H9 (cell line): ENCODE data around the gene OTUB1. TPM values are rescaled to one million over a fixed set of nuclear protein-coding genes. Genes with fewer than 3 reads are reported as not detected.

Source experiments
- DNase-seq: peaks from one replicate; pipeline ENCODE4 v3.0.0-alpha.2; 2017
- H2AFZ ChIP-seq: one replicate; pipeline ENCODE4 v1.6.1; 2013; ENCODE audit warnings: mild to moderate bottlenecking, low read length, control low read depth, moderate library complexity
- H2AK5ac ChIP-seq: 2 replicates; pipeline ENCODE4 v1.6.1; 2013; ENCODE audit warnings: low read length, control low read depth, mixed read lengths; ENCODE audit not compliant: insufficient read length
- H2BK120ac ChIP-seq: one replicate; pipeline ENCODE4 v1.6.1; 2013; ENCODE audit warnings: low read depth, mild to moderate bottlenecking, low read length, control low read depth, inconsistent platforms; ENCODE audit not compliant: poor library complexity, severe bottlenecking
- H2BK12ac ChIP-seq: 2 replicates; pipeline ENCODE4 v1.6.1; 2013; ENCODE audit warnings: low read length, control low read depth, mixed read lengths, low read depth; ENCODE audit not compliant: insufficient read length
- H2BK15ac ChIP-seq: 2 replicates; pipeline ENCODE4 v1.6.1; 2013; ENCODE audit warnings: low read depth, low read length, control low read depth
- H2BK20ac ChIP-seq: one replicate; pipeline ENCODE4 v1.6.1; 2013; ENCODE audit warnings: low read depth, mild to moderate bottlenecking, low read length, control low read depth, inconsistent platforms; ENCODE audit not compliant: poor library complexity, severe bottlenecking
- H2BK5ac ChIP-seq: 2 replicates; pipeline ENCODE4 v1.6.1; 2013; ENCODE audit warnings: low read length, control low read depth, mixed read lengths; ENCODE audit not compliant: insufficient read length
- H3K14ac ChIP-seq: 2 replicates; pipeline ENCODE4 v1.6.1; 2013; ENCODE audit warnings: low read length, control low read depth; ENCODE audit not compliant: insufficient read depth
- H3K18ac ChIP-seq: 2 replicates; pipeline ENCODE4 v1.6.1; 2013; ENCODE audit warnings: low read depth, mild to moderate bottlenecking, mixed read lengths, low read length, control low read depth; ENCODE audit not compliant: insufficient read length
- H3K23ac ChIP-seq: 2 replicates; pipeline ENCODE4 v1.6.1; 2013; ENCODE audit warnings: low read length, control low read depth, mixed read lengths, low read depth; ENCODE audit not compliant: insufficient read length
- H3K23me2 ChIP-seq: 2 replicates; pipeline ENCODE4 v1.6.1; 2013; ENCODE audit warnings: low read depth, mild to moderate bottlenecking, mixed read lengths, low read length, control low read depth; ENCODE audit not compliant: insufficient read length, poor library complexity, severe bottlenecking
- H3K27ac ChIP-seq: 2 replicates; pipeline ENCODE4 v1.5.1; 2013; ENCODE audit warnings: low read length, control low read depth, mixed read lengths, low read depth; ENCODE audit not compliant: insufficient read length
- H3K27me3 ChIP-seq: 2 replicates; pipeline ENCODE4 v1.6.1; 2013; ENCODE audit warnings: low read length, control low read depth, inconsistent platforms; ENCODE audit not compliant: insufficient read depth
- H3K4ac ChIP-seq: 2 replicates; pipeline ENCODE4 v1.6.1; 2013; ENCODE audit warnings: low read depth, mild to moderate bottlenecking, control low read depth, inconsistent platforms, low read length, moderate library complexity
- H3K4me1 ChIP-seq: 2 replicates; pipeline ENCODE4 v1.6.1; 2013; ENCODE audit warnings: low read length, control low read depth, inconsistent platforms; ENCODE audit not compliant: insufficient read depth
- H3K4me2 ChIP-seq: 2 replicates; pipeline ENCODE4 v1.6.1; 2013; ENCODE audit warnings: low read length, control low read depth, mixed read lengths; ENCODE audit not compliant: insufficient read length, insufficient read depth
- H3K56ac ChIP-seq: 2 replicates; pipeline ENCODE4 v1.6.1; 2013; ENCODE audit warnings: low read depth, mild to moderate bottlenecking, mixed read lengths, low read length, control low read depth; ENCODE audit not compliant: insufficient read length
- H3K79me1 ChIP-seq: 2 replicates; pipeline ENCODE4 v1.6.1; 2013; ENCODE audit warnings: low read depth, mild to moderate bottlenecking, moderate library complexity, low read length, control low read depth, inconsistent platforms; ENCODE audit not compliant: insufficient read depth, poor library complexity, severe bottlenecking
- H3K79me2 ChIP-seq: 2 replicates; pipeline ENCODE4 v1.6.1; 2013; ENCODE audit warnings: low read length, control low read depth, inconsistent platforms; ENCODE audit not compliant: insufficient read depth
- H3K9ac ChIP-seq: 2 replicates; pipeline ENCODE4 v1.6.1; 2013; ENCODE audit warnings: low read length, control low read depth, mixed read lengths; ENCODE audit not compliant: insufficient read length; ENCODE audit errors: extremely low read depth
- H3K9me3 ChIP-seq: one replicate; pipeline ENCODE4 v1.6.1; 2013; ENCODE audit warnings: low read depth, low read length, inconsistent platforms; ENCODE audit not compliant: control insufficient read depth
- H3T11ph ChIP-seq: one replicate; pipeline ENCODE4 v1.6.1; 2013; ENCODE audit warnings: mild to moderate bottlenecking, low read length, control low read depth, inconsistent platforms
- H4K20me1 ChIP-seq: one replicate; pipeline ENCODE4 v1.6.1; 2013; ENCODE audit not compliant: control insufficient read depth, insufficient read length, insufficient read depth
- H4K5ac ChIP-seq: 2 replicates; pipeline ENCODE4 v1.6.1; 2013; ENCODE audit warnings: low read depth, mild to moderate bottlenecking, mixed read lengths, low read length, control low read depth; ENCODE audit not compliant: insufficient read length
- H4K8ac ChIP-seq: replicated peaks from 2 replicates; pipeline ENCODE4 v1.6.1; 2013; ENCODE audit warnings: low read length, control low read depth, mixed read lengths, low read depth; ENCODE audit not compliant: insufficient read length
- H4K91ac ChIP-seq: 2 replicates; pipeline ENCODE4 v1.6.1; 2013; ENCODE audit warnings: low read depth, mild to moderate bottlenecking, moderate library complexity, mixed read lengths, low read length, control low read depth; ENCODE audit not compliant: insufficient read length
- H3K27ac Mint-ChIP-seq, 3 experiments: 2 replicates in 2 of 3; 3 replicates in 1 of 3; pipeline ENCODE4 v1.8.0; 2020 to 2021; ENCODE audit warnings: mixed read lengths in 3 of 3, mild to moderate bottlenecking in 1 of 3, moderate library complexity in 1 of 3
- H3K27me3 Mint-ChIP-seq: 2 replicates; pipeline ENCODE4 v1.8.0; 2021; ENCODE audit warnings: low read depth, mild to moderate bottlenecking, moderate library complexity, mixed read lengths
- H3K36me3 Mint-ChIP-seq, 3 experiments: 2 replicates in 2 of 3; 3 replicates in 1 of 3; pipeline ENCODE4 v1.8.0; 2020 to 2021; ENCODE audit warnings: low read depth in 3 of 3, mixed read lengths in 3 of 3; ENCODE audit not compliant: insufficient read depth in 1 of 3
- H3K4me1 Mint-ChIP-seq, 2 experiments: 2 replicates each; pipeline ENCODE4 v1.8.0; 2020; ENCODE audit warnings: mixed read lengths in 2 of 2
- H3K4me3 Mint-ChIP-seq, 2 experiments: 2 replicates in 1 of 2; 3 replicates in 1 of 2; pipeline ENCODE4 v1.8.0; 2020 to 2021; ENCODE audit warnings: mild to moderate bottlenecking in 2 of 2, mixed read lengths in 2 of 2, moderate library complexity in 1 of 2
- H3K9me3 Mint-ChIP-seq, 2 experiments: 2 replicates in 1 of 2; 3 replicates in 1 of 2; pipeline ENCODE4 v1.8.0; 2020; ENCODE audit warnings: mild to moderate bottlenecking in 2 of 2, mixed read lengths in 2 of 2, moderate library complexity in 1 of 2
- WGBS: extraction: QIAGEN DNeasy Blood & Tissue Kit; methylation state at CpG from one replicate; pipeline ENCODE4 v1.1.7; 2013; ENCODE audit warnings: missing lambda C conversion rate, low lambda C conversion rate, mixed read lengths; ENCODE audit not compliant: insufficient read length; ENCODE audit errors: extremely low coverage; 5-methylcytosine and 5-hydroxymethylcytosine counted together
- total RNA-seq: library from RNA; stranded (reverse); gene quantifications from 2 replicates; pipeline ENCODE4 v1.2.1, GENCODE V29; 2021
- TF ChIP-seq, protein P1 (sequence below): fragments of 200-600 bp; sonication (generic); conservative IDR thresholded peaks from 3 replicates; pipeline ENCODE4 v1.8.0; 2021; ENCODE audit warnings: antibody characterized with exemption, mild to moderate bottlenecking

Gene OTUB1
- total RNA-seq, 1 experiment from 2014 or later = 114 TPM

DNA sequence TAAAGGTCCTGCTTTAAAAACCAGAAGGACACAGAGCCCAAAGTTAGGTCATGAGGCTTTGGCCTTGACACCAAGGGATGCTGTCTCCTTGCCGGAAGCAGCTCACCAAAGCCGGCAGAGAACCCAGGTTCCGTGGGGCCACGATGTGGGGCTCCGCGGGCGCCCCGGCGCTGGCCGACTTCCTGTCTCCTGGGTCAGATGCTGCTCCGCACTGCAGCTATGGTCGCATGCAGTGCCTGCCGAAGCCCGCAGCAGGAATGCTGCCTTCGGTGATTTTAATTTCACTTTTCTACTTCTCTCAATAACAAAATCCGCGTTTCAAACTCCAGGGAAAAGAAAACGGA, 454 bp upstream of the OTUB1 start:
- no peak overlapping the region for H2AFZ ChIP-seq
- peaks cover 15 to 17% of the 10 kb centered on the region in 2 experiments for H3K4me1 Mint-ChIP-seq

More for the DNA sequence above, 454 bp upstream of the OTUB1 start:
- Histone ChIP-seq H2BK20ac (no peak overlapping the region), H3K4me2 (peak overlapping the region; percentile 62), H3K79me1 (peaks cover 21% of the 10 kb centered on the region), H3K9me3 (no peaks in the 10 kb centered on the region), H3K4ac (no peak overlapping the region), H3K56ac (no peak overlapping the region), H3K14ac (peak overlapping the region; percentile 55; the same call in 1 of the 2 replicates), H2BK5ac (no peak overlapping the region), H3K4me1 (peaks cover 7% of the 10 kb centered on the region; the same call in 1 of the 2 replicates), H3K23me2 (peaks cover 17% of the 10 kb centered on the region), H3K9ac (no peak overlapping the region), H3T11ph (no peak overlapping the region), H2AK5ac (no peak overlapping the region), H2BK12ac (no peak overlapping the region), H3K27ac (peak overlapping the region; percentile 8), H4K20me1 (no peaks in the 10 kb centered on the region), H3K18ac (no peak overlapping the region), H4K91ac (no peak overlapping the region), H4K5ac (no peak overlapping the region), H4K8ac (no peak overlapping the region), H3K23ac (no peak overlapping the region), H3K27me3 (no peaks in the 10 kb centered on the region), H2BK120ac (no peak overlapping the region), H3K79me2 (peaks cover 9% of the 10 kb centered on the region; the same call in 1 of the 2 replicates), H2BK15ac (no peak overlapping the region)
- WGBS = no CpG with 5 or more reads among the region's 18 CpGs
- no peak for DNase-seq
- TF ChIP-seq, protein P1, sequence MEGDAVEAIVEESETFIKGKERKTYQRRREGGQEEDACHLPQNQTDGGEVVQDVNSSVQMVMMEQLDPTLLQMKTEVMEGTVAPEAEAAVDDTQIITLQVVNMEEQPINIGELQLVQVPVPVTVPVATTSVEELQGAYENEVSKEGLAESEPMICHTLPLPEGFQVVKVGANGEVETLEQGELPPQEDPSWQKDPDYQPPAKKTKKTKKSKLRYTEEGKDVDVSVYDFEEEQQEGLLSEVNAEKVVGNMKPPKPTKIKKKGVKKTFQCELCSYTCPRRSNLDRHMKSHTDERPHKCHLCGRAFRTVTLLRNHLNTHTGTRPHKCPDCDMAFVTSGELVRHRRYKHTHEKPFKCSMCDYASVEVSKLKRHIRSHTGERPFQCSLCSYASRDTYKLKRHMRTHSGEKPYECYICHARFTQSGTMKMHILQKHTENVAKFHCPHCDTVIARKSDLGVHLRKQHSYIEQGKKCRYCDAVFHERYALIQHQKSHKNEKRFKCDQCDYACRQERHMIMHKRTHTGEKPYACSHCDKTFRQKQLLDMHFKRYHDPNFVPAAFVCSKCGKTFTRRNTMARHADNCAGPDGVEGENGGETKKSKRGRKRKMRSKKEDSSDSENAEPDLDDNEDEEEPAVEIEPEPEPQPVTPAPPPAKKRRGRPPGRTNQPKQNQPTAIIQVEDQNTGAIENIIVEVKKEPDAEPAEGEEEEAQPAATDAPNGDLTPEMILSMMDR = no peak
- Mint-ChIP-seq H3K9me3 (no peaks in the 10 kb centered on the region; a peak in 1 of 5 replicates), H3K4me3 (peak overlapping the region; percentile 93 to 98), H3K36me3 (peaks cover 24 to 39% (median 28%) of the 10 kb centered on the region in 3 experiments; a peak in 6 of 7 replicates), H3K27ac (peak overlapping the region; percentile 97 to 99 (median 99)), H3K27me3 (no peaks in the 10 kb centered on the region; the same call in 1 of the 2 replicates)
